OCI-LY7 (cell line): ENCODE measurements around the gene ISY1.

Experiments
- CTCF ChIP-seq: fragments of 200-600 bp; sonication (generic); conservative IDR thresholded peaks from 2 replicates; pipeline ENCODE4 v1.5.1; 2014; ENCODE audit warnings: mild to moderate bottlenecking, antibody characterized with exemption, low read length, moderate library complexity, mixed read lengths
- EZH2phosphoT487 ChIP-seq: fragments of 200-600 bp; sonication (generic); IDR thresholded peaks from 2 replicates; pipeline ENCODE4 v1.6.1; 2018; ENCODE audit warnings: low read depth, borderline replicate concordance, mild to moderate bottlenecking, mixed run types, antibody characterized with exemption, low read length, moderate library complexity, mixed read lengths

GRCh38 chr3:129164500-129164899 lies 3.6 kb upstream of the ISY1 start:
- TF ChIP-seq CTCF (no peak), EZH2phosphoT487 (no peak)
